ENCODE results near the gene FDX2.

FDX2 gene

DNA sequence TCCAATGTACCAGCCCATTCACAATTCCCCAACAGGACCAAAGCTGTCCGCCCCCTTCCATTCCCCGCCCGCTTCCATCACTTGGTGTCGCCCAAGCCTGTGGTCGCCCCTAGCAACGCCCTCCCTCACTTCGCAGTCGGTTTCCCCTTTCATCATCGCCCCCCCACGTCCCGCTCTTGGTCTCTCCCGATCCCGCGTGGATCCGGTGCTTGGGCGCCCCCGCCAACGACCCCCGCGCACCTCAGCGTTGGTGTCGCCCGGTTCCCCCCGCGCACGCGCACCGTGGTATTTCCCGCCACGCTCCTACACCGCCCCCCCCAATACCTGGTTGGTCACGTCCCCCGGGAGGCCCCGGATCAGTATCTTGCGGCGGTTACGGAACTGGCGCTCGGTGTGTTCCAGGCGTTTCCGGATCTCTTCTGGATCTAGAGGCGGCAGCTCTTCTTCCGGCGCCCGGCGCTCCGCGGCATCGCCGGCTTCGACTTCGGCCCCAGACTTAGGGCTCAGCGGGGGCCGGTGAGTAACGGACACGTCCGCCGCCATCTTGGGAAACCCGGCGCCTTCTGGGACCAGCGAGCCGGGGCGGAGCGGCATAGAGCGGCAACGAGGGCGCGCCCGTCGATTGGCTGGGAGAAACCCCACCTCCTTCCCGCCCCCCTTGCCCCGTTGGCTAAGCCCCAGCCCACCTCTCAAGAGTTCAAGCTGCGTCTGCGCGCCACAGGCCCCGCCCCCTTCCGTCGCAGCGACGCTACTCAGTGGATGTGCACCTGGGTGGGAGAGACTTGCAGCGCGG is 17.3 kb upstream of the FDX2 start, which contains the start of gene RAVER1:
Gene RAVER1 (minus strand): TSS at position 565 of the 793 bp plus-strand sequence. CDS start 22 bp downstream, at position 543.
- H3K4me3 ChIP-seq (ENCODE audit: low read depth, low read length), result peak within 1 kb of the TSS; percentile 64
- TF ChIP-seq, protein P1, sequence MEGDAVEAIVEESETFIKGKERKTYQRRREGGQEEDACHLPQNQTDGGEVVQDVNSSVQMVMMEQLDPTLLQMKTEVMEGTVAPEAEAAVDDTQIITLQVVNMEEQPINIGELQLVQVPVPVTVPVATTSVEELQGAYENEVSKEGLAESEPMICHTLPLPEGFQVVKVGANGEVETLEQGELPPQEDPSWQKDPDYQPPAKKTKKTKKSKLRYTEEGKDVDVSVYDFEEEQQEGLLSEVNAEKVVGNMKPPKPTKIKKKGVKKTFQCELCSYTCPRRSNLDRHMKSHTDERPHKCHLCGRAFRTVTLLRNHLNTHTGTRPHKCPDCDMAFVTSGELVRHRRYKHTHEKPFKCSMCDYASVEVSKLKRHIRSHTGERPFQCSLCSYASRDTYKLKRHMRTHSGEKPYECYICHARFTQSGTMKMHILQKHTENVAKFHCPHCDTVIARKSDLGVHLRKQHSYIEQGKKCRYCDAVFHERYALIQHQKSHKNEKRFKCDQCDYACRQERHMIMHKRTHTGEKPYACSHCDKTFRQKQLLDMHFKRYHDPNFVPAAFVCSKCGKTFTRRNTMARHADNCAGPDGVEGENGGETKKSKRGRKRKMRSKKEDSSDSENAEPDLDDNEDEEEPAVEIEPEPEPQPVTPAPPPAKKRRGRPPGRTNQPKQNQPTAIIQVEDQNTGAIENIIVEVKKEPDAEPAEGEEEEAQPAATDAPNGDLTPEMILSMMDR (IDR thresholded peaks at IDR 0.05; ENCODE audit: borderline replicate concordance, insufficient read depth, low read depth, low read length), result no peak

DNA sequence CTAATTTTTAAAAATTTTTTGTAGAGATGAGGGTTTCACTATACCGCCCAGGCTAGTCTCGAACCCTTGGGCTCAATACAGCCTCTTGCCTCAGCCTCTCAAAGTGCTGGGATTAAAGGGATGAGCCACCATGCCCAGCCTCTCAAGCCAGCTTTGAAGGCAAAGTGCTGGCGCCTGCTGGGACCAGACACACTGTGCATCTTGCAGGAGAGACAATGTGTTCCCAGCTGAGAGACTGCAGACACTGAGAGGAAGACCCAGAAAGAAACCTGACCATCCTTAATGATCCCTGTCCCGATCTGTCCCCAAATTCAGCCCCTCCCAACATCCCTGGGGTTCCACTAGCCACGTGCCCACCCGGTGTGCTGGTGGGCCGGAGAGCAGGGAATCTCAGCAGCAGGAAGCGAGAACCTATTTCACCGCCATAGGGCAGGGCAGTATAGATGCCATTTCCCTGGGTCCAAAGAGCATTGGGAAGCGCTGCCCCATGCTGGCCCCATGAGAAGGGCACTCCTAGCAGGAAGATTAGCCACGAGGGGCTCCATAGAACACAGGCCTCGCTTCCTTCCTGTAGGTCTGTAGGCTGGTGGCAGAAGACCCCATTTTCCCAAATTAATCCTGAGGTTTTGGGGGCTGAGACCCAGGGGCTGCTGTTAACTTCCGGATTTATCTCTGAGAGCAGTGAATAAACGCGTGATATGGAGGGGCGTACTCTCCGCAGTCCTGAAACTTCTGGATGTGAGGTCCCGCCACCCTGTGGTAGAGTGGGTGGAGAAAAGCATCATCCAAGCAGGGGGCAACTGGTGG is 16.5 kb upstream of the FDX2 start:
- TF ChIP-seq, protein P1 (IDR thresholded peaks at IDR 0.05; ENCODE audit: borderline replicate concordance, insufficient read depth, low read depth, low read length), result no peak
- peak overlapping the region; percentile 64 for H3K4me3 ChIP-seq (ENCODE audit: low read depth, low read length)

- no peak overlapping the region for H3K4me3 ChIP-seq (ENCODE audit: low read depth, low read length)
- TF ChIP-seq, protein P1 (IDR thresholded peaks at IDR 0.05; ENCODE audit: borderline replicate concordance, insufficient read depth, low read depth, low read length), result no peak
Measured at GRCh38 chr19:10329555-10329954, 13.7 kb upstream of the FDX2 start.

DNA sequence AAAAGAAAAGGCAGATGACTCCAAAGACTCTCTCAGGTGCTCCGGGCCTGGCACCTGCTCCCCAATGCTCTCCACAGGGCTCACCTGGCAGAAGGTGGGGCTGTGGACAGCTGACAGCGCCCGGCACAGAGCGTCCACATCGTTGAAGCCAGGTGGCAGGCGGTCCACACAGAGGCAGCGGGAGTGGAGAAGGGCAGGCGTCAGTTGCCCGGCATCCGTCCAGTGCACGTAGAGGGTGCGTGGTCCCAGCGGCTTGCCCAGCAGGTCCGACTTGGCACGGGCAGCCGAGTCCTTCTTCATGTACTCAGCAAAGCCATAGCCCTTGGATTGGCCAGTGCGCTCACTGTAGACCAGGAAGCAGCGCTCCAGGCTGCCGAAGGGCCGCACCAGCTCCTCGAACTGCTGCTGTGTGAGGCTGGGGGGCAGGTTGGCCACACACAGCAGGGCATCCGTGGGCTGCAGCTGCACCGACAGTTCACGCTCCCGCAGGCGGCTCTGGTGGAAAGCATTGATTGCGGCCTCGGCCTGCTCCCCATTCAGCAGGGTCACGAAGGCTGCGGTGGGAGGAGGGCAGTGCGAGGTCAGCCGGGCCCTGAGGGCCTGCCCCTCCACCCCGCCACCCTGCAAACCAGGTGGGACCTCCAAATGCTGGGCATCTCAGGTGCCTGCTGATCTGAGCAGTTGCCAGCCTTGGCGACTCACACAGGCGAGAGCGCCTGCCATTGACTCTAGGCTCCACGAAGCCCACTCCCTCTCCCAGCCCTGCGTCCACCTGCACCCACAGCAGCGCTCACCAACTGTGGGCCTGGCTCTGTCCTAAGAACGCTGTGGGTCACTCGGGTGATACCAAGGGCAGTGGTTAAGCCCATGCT is 13.0 kb upstream of the FDX2 start:
- H3K4me3 ChIP-seq (ENCODE audit: low read depth, low read length), result no peak overlapping the region
- TF ChIP-seq, protein P1 (IDR thresholded peaks at IDR 0.05; ENCODE audit: borderline replicate concordance, insufficient read depth, low read depth, low read length), result no peak

- TF ChIP-seq, protein P1 (IDR thresholded peaks at IDR 0.05; ENCODE audit: borderline replicate concordance, insufficient read depth, low read depth, low read length), result no peak
Measured at GRCh38 chr19:10327793-10328192, 12.0 kb upstream of the FDX2 start.

GRCh38 chr19:10325732-10326131 is 9.9 kb upstream of the FDX2 start:
- H3K4me3 ChIP-seq (ENCODE audit: low read depth, low read length), result no peak overlapping the region
- TF ChIP-seq, protein P1 (IDR thresholded peaks at IDR 0.05; ENCODE audit: borderline replicate concordance, insufficient read depth, low read depth, low read length), result no peak

More at GRCh38 chr19:10327793-10328192, 12.0 kb upstream of the FDX2 start:
- no peak overlapping the region for H3K4me3 ChIP-seq (ENCODE audit: low read depth, low read length)
